Skeletal muscle tissue (tissue), 4 donors: ENCODE measurements around the gene RAI1. TPM values are rescaled to one million over a fixed set of nuclear protein-coding genes. Genes with fewer than 3 reads are reported as not detected.
"Not testable (repeated sequence)": the region's sequence is repeated elsewhere in the genome, so short reads cannot be mapped to it uniquely, and the experiment has no call there.

Experiments
- H3K27ac ChIP-seq: one replicate; pipeline ENCODE4 v1.7.0; 2013; ENCODE audit warnings: mild to moderate bottlenecking, low read depth, low read length, inconsistent platforms
- H3K27me3 ChIP-seq, 3 donors: one replicate each; pipeline ENCODE4 v1.7.0; 2013; ENCODE audit warnings: low read length in 3 of 3; ENCODE audit not compliant: control insufficient read depth in 3 of 3, insufficient read depth in 3 of 3
- H3K36me3 ChIP-seq, 3 donors: one replicate each; pipeline ENCODE4 v1.7.0; 2013; ENCODE audit warnings: low read length in 3 of 3; ENCODE audit not compliant: control insufficient read depth in 3 of 3, insufficient read depth in 3 of 3
- H3K4me1 ChIP-seq, 3 donors: one replicate each; pipeline ENCODE4 v1.7.0; 2013; ENCODE audit warnings: low read length in 3 of 3, mild to moderate bottlenecking in 3 of 3; ENCODE audit not compliant: control insufficient read depth in 3 of 3, insufficient read depth in 3 of 3
- H3K4me3 ChIP-seq, 3 donors: one replicate each; pipeline ENCODE4 v1.7.0; 2013; ENCODE audit warnings: low read length in 3 of 3
- H3K9ac ChIP-seq, 3 donors: one replicate each; pipeline ENCODE4 v1.7.0; 2013; ENCODE audit warnings: low read length in 3 of 3, mild to moderate bottlenecking in 3 of 3, moderate library complexity in 2 of 3, low read depth in 1 of 3
- H3K9me3 ChIP-seq, 3 donors: one replicate each; pipeline ENCODE4 v1.7.0; 2013; ENCODE audit warnings: low read length in 3 of 3; ENCODE audit not compliant: control insufficient read depth in 3 of 3
- total RNA-seq: library from RNA; depleted of rRNA; stranded (reverse); fragments of >200 nt; gene quantifications from one replicate; pipeline ENCODE4 v1.2.3, GENCODE V29; 2014
- donor health status: Osteomylitis.

Gene RAI1
- total RNA-seq, 1 donor from 2014 or later, result 3.1 TPM

GRCh38 chr17:17670701-17671305 is 10.5 kb upstream of the RAI1 start:
- Histone ChIP-seq H3K36me3 (no peaks in the 10 kb centered on the region), H3K27ac (no peak overlapping the region)

DNA sequence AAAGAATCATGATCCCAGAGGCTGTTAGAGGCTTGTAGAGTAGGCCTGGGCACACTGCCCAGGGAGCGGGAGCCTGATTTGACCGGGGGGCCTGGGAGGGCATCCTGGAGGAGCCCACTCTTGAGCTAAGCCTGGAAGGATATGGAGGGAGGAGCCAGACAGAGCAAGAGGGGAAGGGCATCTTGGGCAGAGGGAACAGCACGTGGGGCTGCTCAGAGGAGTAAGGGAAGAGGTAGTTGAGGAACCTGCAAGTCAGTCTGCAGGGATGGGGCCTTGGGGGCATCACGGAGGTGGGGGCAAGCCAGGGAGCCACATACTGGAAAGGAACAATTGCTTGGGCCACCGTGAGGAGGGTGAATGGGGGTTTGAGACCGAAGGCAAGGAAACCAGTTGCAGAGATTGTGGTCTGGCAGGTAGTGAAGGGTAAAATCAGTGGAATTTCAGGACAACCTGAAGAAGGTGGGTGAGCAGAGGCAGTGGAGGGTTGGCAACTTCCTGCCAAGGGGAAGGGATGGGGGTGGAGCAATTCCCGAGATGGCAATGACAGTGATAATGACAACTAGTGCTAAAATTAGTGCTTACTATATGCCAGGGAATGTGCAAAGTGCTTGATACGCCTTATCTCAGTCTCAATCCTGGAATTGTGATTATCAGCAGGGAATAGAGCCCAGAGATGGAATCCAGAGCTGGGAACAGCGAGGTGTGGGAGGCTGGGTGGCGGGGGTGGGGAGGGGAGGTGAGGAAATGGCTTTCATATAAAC is 9.7 kb upstream of the RAI1 start:
- Histone ChIP-seq H3K9ac (peak overlapping the region in 1 of 3 donors; percentile 16), H3K9me3 (no peaks in the 10 kb centered on the region), H3K36me3 (no peaks in the 10 kb centered on the region), H3K4me3 (no peak overlapping the region), H3K27ac (no peak overlapping the region), H3K4me1 (peaks cover 0 to 6% (median 0%) of the 10 kb centered on the region in 3 donors), H3K27me3 (no peaks in the 10 kb centered on the region)

More at GRCh38 chr17:17670701-17671305, 10.5 kb upstream of the RAI1 start:
- Histone ChIP-seq H3K9me3 (no peaks in the 10 kb centered on the region), H3K4me3 (no peak overlapping the region), H3K9ac (no peak overlapping the region), H3K27me3 (no peaks in the 10 kb centered on the region), H3K4me1 (peaks cover 0 to 6% (median 0%) of the 10 kb centered on the region in 3 donors)

GRCh38 chr17:17672453-17673368 is 8.5 kb upstream of the RAI1 start:
- no peak overlapping the region for H3K27ac ChIP-seq

DNA sequence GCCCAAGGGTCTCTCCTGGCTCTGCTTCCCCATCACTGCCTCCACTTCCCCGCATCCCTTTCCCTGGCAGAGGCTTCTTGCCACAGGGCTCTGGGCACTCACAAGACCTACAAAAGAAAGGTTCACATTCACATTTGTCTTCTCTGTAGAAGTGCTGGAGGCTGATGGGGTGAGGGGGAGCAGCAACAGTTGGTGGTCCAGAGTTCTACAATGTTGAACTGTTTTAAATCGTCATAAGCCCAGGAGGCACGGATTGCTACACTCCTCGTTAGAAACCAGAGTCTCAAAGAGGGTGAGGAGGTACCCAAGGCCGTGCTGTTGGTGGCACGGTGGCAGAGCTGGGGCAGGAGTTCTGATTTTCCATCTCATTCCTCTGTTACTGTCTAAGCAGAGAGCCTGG is 5.8 kb upstream of the RAI1 start:
- Histone ChIP-seq H3K4me1 (peaks cover 0 to 6% (median 1%) of the 10 kb centered on the region in 3 donors), H3K27ac (no peak overlapping the region), H3K36me3 (no peaks in the 10 kb centered on the region), H3K9ac (no peak overlapping the region), H3K4me3 (no peak overlapping the region), H3K27me3 (no peaks in the 10 kb centered on the region), H3K9me3 (no peaks in the 10 kb centered on the region)

More at GRCh38 chr17:17672453-17673368, 8.5 kb upstream of the RAI1 start:
- H3K4me3 ChIP-seq, result no peak overlapping the region
- peak overlapping the region in 1 of 3 donors; percentile 8 for H3K9ac ChIP-seq
- H3K9me3 ChIP-seq, result no peaks in the 10 kb centered on the region
- H3K4me1 ChIP-seq, result peaks cover 0 to 6% (median 0%) of the 10 kb centered on the region in 3 donors
- H3K27me3 ChIP-seq, result no peaks in the 10 kb centered on the region
- H3K36me3 ChIP-seq, result no peaks in the 10 kb centered on the region

DNA sequence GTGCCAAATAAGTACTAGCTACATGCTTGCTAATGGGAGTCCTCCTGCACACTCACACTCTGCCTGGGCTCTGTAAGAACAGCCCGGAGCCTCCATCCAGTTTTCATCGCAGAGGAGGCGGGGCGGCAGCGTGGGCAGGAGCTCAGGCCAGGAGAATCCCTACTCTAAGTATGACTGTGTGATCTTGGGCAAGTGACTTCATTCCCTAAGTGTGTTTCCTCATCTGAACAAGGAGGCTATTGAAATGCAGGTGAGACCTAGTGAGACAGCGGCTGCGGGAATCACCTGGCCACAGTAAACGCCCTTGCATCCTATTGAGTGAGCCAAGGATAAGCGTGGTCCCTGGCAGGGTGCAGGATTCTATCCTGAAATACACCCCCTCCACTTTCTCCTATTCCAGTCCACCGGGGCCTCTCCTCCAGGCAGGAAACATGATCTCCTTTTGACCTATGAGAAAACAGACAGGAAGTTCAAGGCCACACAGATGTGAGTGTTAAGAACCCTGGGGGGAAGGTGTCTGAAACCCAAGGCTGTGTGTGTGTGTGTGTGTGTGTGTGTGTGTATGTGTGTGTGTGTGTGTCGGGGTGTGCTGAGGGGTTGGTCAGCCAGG is 5.2 kb upstream of the RAI1 start:
- Histone ChIP-seq H3K4me1 (peaks cover 5 to 9% (median 7%) of the 10 kb centered on the region in 3 donors), H3K36me3 (no peaks in the 10 kb centered on the region), H3K9me3 (no peaks in the 10 kb centered on the region), H3K27ac (no peak overlapping the region), H3K4me3 (no peak overlapping the region), H3K27me3 (no peaks in the 10 kb centered on the region), H3K9ac (no peak overlapping the region)

- Histone ChIP-seq H3K36me3 (no peaks in the 10 kb centered on the region), H3K27me3 (no peaks in the 10 kb centered on the region), H3K27ac (no peak overlapping the region)
These were observed 4.5 kb upstream of the RAI1 start for GRCh38 chr17:17676752-17677151.

DNA sequence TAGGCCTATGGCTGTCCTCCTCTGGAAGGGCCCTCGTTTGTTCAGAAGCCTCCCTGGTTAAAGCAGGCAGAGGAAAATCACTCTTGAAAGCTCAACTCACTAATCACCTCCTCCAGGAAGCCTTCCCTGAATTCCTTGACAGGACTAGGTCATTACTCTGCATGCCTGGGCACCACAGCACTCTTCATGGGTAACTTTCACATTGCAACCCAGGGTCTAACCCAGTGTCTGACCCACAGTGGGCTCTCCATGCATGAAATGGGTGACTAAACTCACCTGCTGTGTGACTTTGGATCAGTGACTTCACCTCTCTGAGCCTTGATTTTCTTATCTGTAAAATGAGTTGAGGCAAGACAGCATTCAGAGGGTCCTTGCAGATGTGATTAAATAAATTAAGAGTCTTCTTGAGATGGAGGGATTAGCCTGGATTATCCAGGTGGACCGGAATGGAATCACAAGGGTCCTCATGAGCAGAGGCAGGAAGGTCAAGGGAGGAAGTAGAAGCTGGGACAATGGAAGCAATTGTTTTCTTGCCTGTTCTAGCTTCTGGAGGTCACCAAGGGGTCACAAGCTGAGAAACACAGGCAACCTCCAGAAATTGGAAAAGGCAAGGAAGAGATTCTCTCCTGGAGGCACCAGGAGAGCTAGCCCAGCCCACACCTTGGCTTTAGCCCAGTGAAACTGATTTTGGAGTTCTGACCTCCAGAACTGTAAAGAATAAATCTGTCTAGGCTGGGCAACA is 3.8 kb upstream of the RAI1 start:
- H3K27ac ChIP-seq, result no peak overlapping the region
- no peak overlapping the region for H3K4me3 ChIP-seq
- H3K9me3 ChIP-seq, result no peaks in the 10 kb centered on the region
- no peaks in the 10 kb centered on the region for H3K27me3 ChIP-seq
- no peak overlapping the region for H3K9ac ChIP-seq
- no peaks in the 10 kb centered on the region for H3K36me3 ChIP-seq
- H3K4me1 ChIP-seq, result peaks cover 3 to 7% (median 5%) of the 10 kb centered on the region in 3 donors

More at GRCh38 chr17:17676752-17677151, 4.5 kb upstream of the RAI1 start:
- Histone ChIP-seq H3K9ac (no peak overlapping the region), H3K9me3 (no peaks in the 10 kb centered on the region), H3K4me1 (peaks cover 5 to 7% (median 6%) of the 10 kb centered on the region in 3 donors), H3K4me3 (no peak overlapping the region)

DNA sequence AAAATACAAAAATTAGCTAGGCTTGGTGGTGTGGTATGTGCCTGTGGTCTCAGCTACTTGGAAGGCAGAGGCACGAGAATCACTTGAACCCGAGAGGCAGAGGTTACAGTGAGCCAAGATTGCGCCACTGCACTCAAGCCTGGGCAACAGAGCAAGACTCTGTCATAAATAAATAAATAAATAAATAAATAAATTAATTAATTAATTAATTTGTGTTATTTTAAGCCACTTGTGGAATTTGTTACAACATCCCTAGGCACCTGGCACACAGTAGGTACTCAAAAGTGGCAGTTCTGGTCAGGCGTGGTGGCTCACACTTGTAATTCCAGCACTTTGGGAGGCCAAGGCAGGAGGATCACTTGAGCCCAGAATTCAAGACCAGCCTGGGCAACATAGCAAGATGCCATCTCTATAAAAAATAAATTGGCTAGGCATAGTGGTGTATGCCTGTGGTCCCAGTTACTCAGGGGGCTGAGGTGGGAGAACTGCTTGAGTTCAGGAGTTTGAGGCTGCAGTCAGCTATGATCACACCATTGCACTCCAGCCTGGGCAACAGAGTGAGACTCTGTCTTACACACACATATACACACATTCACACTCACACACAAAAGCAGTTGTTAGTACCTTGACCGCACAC is 3.1 kb upstream of the RAI1 start:
- H3K27ac ChIP-seq, H3K4me3 ChIP-seq, H3K9me3 ChIP-seq, H3K4me1 ChIP-seq, H3K27me3 ChIP-seq, H3K9ac ChIP-seq, H3K36me3 ChIP-seq: not testable (repeated sequence)

- H3K9me3 ChIP-seq, result no peaks in the 10 kb centered on the region
- H3K4me1 ChIP-seq, result peaks cover 11 to 16% (median 14%) of the 10 kb centered on the region in 3 donors
- H3K9ac ChIP-seq, result no peak overlapping the region
- H3K4me3 ChIP-seq, result no peak overlapping the region
- no peaks in the 10 kb centered on the region for H3K27me3 ChIP-seq
- H3K27ac ChIP-seq, result no peak overlapping the region
- no peaks in the 10 kb centered on the region for H3K36me3 ChIP-seq
These were observed 2.0 kb upstream of the RAI1 start for GRCh38 chr17:17679243-17679642.
